ENCODE measurements around the gene BEST1.
A peak's percentile ranks its signal among the peaks of the same experiment; 100 is the strongest.

- TF ChIP-seq POLR2A (IDR thresholded peaks at IDR 0.05), result no peak
- TF ChIP-seq, protein P1, sequence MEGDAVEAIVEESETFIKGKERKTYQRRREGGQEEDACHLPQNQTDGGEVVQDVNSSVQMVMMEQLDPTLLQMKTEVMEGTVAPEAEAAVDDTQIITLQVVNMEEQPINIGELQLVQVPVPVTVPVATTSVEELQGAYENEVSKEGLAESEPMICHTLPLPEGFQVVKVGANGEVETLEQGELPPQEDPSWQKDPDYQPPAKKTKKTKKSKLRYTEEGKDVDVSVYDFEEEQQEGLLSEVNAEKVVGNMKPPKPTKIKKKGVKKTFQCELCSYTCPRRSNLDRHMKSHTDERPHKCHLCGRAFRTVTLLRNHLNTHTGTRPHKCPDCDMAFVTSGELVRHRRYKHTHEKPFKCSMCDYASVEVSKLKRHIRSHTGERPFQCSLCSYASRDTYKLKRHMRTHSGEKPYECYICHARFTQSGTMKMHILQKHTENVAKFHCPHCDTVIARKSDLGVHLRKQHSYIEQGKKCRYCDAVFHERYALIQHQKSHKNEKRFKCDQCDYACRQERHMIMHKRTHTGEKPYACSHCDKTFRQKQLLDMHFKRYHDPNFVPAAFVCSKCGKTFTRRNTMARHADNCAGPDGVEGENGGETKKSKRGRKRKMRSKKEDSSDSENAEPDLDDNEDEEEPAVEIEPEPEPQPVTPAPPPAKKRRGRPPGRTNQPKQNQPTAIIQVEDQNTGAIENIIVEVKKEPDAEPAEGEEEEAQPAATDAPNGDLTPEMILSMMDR (IDR thresholded peaks at IDR 0.05), result no peak
- TF ChIP-seq EP300 (IDR thresholded peaks at IDR 0.05; ENCODE audit: low read depth), result no peak
- TF ChIP-seq POLR2AphosphoS5 (IDR thresholded peaks at IDR 0.05), result peak in 1 of 3 donors; percentile 3
Measured at GRCh38 chr11:61966734-61967115, 16.6 kb downstream of the BEST1 start.
